GM19372 (cell line): ENCODE results near the gene PTPRN2.
"Not testable (repeated sequence)": the region's sequence is repeated elsewhere in the genome, so short reads cannot be mapped to it uniquely, and the experiment has no call there.

Experiments
- ATAC-seq: cut with Tn5 transposase; IDR thresholded peaks from one replicate; pipeline ENCODE4 v1.9.1; 2021; ENCODE audit warnings: mild to moderate bottlenecking, low read depth, moderate library complexity; ENCODE audit not compliant: unreplicated experiment

The PTPRN2 gene

DNA sequence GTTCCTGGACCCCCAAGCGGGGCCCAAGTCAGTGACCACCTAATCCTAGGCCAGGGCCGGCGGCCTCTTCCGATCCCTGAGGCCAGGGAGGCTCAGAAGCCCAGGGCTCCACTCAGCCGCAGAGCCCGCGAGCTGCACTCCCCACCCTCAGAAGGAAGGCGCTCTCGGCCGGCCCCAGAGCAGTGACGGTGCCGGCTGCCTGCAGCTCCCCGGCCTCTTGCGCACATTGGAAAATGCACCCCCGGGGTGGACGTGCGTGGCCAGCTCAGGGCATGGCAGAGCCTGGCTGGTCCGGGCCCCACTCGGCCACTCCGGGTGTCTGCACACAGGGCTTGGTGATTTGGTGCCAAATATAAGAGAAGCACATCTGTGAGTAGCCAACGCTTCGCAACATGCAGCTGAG is 269.1 kb downstream of the PTPRN2 start:
- ATAC-seq: no peak

DNA sequence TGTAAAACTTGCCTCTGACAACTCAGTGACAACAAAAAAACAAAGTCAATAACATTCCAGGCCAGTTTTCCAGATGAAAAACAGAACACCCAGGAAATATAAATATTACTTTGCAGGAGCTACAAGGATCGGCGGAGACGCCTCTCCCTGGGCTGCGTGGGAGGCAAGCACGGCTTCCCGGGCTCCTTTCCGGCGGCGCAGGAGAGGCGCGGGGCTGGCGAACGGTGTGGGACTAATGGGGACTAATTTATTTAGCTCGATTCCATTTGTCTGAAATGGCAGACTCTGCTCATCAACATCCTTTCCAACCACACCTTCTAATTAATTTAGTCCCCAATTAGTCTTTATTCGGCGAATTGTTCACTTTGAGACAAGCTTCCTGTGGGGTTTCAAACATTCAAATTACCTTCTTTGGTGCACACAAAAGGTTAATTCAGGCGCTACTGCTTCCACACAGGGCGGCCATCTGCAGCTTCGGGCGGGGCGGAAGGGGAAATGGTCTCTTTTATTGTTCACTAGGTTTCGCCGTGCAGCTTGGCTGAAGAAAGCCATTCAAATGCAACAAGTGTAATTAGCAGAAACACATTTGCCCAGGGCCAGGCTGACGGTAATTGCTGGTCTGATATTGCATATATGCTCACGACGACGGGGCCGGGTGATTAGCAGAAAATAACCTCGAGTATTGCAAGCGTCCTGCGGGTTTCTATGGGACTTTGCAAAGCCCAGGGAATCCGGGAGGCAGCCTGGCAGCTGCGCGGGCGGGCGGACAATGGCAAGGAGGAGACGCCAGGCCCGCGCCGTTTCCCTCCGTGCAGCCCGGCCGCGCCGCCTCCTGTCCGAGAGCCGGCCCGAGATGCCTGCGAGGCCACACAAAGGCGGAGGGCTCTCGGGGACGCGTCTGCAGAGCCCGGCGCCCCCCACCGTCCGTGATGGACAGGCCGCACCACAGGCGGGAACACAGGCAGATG is 270.1 kb downstream of the PTPRN2 start:
- ATAC-seq: no peak

DNA sequence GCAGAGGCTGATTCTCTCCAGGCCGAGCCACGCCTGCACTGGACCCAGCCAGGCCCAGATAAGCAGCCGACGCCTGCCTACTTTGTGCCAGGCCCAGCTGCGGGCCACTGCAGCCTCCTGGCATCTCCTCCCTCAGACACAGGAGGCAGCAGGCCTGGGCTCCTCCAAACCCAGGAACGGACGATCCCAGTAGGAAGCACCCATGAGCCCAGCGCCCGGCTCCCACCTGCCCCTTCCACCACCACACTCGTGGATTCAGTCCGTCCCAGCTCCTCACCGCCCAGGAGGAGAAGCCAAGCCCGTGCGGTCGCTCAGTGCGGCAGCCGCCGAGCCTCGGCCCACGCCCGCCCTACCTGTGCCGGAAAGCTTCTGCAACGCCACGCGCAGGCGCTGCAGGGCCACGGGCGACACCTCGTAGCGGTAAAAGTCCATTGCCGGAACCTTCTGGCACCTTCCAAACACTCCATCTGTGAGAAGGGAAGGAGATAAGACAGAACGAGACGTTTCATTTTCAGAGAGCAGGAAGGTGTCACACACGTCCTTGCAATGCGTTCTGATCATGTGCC is 271.1 kb downstream of the PTPRN2 start:
- no peak for ATAC-seq

DNA sequence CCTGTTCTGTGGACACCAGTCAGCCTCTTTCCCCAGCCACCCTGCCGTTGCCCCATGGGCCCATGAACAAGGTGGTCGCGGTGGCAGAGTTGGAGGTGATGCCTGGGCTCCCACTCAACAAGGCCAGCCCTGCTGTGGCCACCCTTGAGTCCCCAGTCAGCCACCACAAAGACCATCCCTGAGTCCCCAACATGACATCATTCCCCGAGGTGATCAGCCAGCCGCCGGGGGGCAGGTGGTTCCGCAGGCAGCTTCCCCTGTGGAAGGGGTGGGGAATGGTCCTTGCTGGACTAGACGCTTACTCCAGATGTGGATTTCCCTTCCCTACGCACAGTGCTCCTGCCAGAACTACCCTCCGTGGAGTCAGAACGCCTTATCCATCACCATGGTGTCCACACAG is 271.7 kb downstream of the PTPRN2 start:
- ATAC-seq: no peak

DNA sequence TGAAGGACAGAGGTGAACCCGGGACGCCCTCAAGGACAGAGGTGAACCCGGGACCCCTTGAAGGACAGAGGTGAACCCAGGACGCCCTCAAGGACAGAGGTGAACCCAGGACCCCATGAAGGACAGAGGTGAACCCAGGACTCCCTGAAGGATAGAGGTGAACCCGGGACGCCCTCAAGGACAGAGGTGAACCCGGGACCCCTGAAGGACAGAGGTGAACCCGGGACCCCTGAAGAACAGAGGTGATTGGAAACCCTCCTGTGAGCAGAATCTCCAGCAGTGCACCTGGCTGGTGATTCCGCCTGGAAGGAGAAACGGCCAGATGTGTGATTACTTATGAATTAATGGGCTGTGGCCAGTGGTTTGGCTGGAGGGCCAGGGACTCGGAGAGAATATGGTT is 272.3 kb downstream of the PTPRN2 start:
- ATAC-seq: no peak

DNA sequence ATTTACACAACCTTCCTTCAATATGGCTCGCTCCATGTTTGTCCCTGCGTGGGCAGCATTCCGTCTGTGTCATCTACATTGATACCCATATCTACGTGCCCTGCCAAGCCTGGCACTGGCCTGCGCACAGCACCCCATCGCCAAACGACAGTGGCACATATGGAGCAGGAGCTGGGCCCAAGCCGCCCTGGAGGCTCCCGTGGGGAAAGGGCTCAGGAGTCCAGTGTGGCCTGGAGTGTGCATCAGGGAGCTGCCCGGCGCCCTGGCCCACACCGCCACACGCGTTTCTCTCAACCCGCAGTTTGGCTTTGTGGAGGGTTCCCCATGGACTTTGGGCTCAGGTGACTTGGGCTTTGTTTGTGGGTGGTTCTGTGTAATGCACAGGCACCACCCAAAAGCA is 273.2 kb downstream of the PTPRN2 start:
- no peak for ATAC-seq

DNA sequence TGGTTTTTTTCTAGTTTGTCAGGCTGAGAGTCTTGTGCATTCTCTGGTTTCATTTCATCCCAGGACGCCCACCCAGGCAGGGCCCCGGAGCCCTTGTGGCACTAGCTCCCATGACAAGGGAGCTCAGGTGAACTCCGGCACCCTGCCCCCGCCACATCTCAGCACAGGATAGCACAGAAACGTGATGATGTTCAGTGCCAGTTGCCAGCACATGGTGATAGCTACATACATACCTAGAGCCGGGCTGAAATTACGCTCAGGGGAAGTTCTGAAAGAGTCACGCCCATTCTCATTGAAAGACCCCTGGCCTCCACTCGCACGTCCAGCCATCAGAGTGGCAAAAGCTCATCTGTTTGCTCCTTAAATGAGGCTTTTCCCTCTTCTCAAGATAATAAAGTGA is 273.7 kb downstream of the PTPRN2 start:
- ATAC-seq: no peak

DNA sequence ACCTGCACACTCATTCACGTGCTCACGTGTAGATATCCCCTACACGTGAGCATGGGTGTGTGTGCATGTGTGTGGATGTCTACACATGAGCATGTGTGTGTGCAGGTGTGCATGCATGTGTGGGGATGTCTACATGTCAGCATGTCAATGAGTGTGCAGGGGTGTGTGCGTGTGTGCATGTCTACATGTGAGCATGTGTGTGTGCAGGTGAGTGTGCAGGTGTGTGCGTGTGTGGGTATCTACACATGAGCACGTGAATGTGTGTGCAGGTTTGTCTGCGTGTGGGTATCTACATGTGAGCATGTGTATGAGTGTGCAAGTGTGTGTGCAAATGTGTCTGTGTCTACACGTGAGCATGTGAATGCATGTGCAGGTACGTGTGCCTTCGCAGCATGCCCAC is 274.8 kb downstream of the PTPRN2 start:
- ATAC-seq: no peak

DNA sequence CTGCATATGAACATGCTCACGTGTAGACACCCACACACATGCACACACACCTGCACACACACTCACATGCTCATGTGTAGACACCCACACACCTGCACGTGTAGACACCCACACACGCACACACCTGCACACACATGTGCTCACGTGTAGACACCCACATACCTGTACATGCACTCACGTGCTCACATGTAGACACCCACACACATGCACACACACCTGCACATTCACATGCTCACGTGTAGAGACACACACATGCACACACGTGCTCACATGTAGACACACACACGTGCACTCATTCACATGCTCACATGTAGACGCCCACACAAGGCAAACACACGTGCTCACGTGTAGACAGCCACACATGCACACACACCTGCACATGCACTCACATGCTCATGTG is 275.8 kb downstream of the PTPRN2 start:
- no peak for ATAC-seq

DNA sequence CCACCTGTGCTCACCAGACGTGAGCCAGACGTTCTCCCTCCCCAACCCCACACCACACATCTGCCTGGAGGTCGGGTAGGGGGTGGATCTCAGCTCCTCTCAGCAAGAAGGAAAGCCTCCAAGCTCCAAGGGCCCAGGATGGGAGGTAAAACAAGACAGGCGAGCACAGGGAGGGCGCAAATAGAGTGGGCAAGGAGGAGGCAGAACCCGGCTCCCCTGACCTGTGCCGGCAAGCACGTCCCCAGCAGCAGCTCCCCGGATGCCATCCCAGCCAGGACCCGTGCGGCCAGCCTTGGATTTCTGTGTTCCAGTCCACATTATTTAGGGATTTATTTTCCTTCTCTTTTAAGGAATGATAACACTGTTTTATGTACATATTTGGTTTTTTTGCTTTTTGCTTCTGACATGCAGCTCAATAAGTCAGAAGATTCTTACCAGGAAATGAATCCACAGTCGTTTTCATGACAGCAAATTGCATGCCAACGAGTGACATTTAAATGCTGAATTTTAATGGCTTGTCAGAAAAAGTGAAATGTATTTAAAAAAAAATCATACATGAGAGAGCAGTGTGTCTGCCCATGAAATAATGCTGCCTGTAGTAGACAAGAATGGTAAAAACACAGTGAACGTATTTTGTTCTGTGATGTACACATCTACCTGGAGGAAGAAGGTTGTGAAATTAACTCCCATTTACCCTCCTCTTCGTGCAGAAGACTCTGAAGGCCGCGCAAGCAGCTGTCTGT is 276.5 kb downstream of the PTPRN2 start:
- ATAC-seq: no peak

DNA sequence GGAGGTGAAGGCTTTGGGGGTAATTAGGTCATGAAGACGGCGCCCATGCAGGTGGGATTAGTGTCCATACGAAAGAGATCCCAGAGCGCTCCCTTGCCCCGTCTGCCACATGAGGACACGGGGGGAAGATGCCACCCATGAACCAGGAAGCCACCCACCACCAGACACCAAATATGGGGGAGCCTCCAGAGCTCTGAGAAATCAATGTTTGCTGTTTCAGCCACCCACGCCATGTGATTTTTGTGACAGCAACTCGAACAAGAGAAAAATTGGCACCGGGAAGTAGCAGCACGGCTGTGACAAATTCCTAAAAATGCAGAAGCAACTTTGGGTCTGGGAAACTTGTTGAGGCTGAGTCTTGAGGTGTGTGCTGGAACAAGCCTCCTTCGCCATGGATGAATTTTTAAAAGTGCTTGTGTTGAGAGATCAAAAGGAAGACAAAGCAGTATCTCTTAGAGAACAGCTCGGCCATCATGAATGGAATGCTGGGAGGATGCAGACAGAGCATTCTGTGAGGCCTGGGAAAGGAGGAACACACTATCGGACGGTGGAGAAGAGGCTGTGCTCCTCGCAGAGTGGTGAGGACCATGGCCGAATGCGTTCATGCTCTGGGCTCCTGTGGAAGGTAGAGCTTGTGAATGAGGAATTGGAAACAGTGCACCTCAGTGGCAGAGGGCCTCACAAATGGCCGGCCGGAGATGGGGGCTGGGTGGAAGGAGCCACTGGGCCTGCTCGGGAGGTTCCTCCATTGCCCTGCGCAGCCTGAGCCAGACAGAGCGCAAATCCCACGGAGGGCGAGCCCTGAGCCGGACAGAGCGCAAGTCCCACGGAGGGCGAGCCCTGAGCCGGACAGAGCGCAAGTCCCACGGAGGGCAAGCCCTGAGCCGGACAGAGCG is 277.5 kb downstream of the PTPRN2 start:
- ATAC-seq: no peak

DNA sequence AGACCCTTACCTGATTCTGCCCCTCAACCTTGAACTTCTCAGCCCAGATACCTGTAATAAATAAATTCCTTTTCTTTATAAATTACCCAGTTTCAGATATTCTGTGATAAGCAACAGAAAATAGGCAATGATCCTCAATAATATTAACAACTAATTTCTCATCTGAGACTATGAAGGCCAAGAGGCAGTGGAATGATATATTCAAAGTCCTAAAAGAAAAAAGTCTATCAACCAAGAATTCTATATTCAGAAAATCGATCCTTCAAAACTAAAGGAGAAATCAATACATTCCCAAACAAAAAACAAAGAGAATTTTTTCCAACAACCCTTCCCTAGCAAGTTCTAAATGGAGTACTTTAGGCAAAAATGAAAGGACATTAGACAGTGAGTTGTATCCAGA is 279.6 kb downstream of the PTPRN2 start:
- no peak for ATAC-seq

DNA sequence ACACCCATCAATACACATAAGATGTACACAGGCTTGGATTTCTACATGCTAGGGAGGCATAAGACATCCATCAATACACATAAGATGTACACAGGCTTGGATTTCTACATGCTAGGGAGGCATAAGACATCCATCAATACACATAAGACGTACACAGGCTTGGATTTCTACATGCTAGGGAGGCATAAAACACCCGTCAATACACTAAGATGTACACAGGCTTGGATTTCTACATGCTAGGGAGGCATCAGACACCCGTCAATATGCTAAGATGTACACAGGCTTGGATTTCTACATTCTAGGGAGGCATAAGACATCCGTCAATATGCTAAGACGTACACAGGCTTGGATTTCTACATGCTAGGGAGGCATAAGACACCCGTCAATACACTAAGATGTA is 283.6 kb downstream of the PTPRN2 start:
- ATAC-seq: not testable (repeated sequence)

DNA sequence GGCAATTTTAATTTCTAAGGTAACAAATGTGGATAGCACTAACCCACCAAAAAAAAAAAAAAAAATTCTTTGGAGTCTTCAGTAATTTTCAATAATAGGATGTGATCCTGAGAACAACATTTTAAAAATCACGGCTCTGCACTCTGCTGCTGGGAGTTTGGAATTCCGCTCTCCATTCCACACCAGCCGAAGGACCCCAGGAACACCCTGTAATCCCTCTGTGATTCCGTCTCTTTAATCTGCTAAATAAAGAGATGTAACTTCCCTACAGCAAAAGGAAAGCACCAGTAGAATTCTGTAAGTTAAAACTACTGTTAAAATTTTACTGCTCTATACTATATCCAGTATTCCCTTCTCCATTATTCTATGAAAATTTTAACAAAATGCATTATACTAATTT is 284.5 kb downstream of the PTPRN2 start:
- ATAC-seq: no peak

DNA sequence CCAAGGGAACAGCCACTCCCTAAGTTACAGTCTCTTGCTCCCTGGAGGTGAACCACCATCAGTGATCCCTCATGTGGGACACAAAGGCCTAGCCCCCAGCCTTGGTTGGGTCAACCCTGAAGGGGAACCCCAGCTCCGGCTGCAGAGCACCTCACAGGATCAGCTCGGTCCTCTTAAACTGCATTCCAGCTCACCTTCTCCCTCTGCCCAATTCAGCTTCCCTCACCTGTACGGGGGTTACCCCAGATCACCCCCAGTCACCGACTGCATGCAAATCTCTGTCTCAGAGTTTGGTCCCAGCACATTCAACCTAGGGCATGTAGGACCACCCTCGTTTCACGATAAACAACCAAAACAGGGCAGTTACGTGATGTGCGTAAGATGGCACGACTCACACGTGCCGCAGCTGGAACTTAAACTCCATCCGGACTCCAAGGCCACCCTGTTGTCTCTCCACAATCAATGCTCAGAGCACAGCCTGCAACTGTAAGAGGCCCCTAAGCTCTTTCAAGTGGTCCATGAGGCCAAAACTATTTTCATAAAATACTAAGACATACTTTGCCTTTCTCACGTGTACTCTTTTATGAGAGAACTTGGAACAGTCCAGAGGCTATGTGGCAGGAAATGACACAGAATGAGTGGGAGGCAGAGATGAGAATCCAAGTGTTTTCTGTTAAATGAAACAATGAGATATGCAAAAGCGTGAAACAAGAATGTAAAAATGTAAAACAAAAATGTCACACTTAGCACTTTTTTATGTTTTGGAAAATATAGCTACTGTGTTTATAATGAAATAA is 285.2 kb downstream of the PTPRN2 start:
- ATAC-seq: no peak

DNA sequence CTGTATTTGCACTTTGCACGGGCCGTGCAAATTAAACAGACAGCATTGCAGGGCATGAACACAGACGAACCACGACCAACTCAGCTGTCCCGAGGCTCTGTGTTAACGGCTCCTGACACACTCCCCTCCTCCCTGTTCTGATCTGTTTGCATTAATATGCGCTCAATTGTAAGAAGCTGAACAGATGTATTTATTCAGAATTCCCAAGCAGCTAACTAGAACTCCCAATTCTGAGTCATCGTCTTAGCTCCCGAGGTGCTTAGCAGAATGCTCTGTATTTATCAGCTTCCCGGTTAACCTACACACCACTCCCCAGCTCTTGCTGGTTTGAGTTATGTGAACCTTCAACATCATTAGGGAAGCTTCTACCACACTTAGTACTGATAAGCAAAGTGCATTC is 286.4 kb downstream of the PTPRN2 start:
- no peak for ATAC-seq

DNA sequence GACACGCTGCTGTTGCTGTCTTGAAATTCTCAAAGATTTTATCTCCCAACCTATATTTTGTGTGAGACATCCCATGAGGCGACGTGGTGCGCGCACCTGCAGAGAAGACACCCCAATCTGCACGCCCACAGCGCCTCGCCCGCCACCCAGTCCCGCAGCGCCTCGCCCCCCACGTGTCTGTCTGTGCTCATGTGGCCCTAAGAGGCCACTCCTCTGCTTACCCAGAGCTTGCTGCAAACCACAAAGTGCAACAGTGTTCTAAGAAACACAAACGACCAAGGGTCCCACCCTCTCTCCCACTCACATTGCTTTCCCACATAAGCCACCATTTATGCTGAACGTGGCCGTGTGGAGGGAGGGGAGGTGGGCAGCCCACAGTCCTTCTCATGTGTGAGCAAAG is 287.2 kb downstream of the PTPRN2 start:
- ATAC-seq: no peak

DNA sequence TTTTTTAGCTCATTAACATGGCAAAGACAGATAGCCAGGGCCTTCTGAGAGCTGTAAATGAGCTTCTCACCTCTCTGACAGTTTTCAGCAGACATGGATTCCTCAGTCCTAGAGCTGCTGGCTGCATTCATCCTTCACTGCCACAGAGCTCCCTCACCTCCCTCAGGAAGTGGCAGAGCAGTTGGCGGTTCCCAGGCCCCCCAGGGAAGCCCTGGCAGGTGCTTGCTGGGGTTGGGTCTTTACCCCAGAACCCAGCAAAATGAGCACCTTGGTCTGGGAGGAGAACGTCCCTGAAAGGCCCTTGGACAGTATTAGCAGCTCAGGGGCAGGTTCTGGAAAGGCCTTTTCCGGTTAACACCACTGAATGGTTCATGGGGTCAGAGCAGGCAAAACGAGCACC is 288.0 kb downstream of the PTPRN2 start:
- no peak for ATAC-seq

DNA sequence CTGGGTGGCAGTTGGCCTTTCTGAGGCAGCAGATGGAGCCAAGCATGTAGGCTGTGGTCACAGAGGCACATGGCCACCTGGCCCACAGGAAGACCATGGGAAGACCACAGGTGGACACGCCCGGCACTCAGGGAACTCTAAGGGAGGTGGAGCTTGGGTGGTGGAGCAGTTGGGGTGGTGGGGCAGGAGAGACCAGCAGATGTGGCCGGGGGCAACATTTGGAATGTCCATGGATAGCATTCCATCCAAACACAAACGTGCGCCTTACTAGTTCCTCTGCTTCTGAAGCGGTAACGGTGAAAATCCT is 290.9 kb downstream of the PTPRN2 start:
- no peak for ATAC-seq
